OCI-LY3 (cell line): ENCODE measurements around the gene CDH1.
A peak's percentile ranks its signal among the peaks of the same experiment; 100 is the strongest.

Experiments used
- H2AFZ ChIP-seq: fragments of 200-600, 300-600 bp; shearing (Covaris generic); 2 replicates; pipeline ENCODE4 v1.6.0; 2014; ENCODE audit warnings: antibody characterized with exemption, low read depth, low read length
- H3K27ac ChIP-seq: fragments of 200-600, 300-600 bp; sonication (generic); 2 replicates; pipeline ENCODE4 v1.5.1; 2014; ENCODE audit warnings: mild to moderate bottlenecking, low read length, moderate library complexity, mixed read lengths
- H3K27me3 ChIP-seq: fragments of 200-600, 300-600 bp; sonication (generic); 2 replicates; pipeline ENCODE4 v1.6.1; 2014; ENCODE audit warnings: low read depth, low read length, mixed read lengths
- H3K36me3 ChIP-seq: fragments of 200-600, 300-600 bp; sonication (generic); replicated peaks from 2 replicates; pipeline ENCODE3; 2014; ENCODE audit warnings: low read depth, low read length, mixed read lengths
- H3K4me1 ChIP-seq: fragments of 300-600, 200-600 bp; sonication (generic); 2 replicates; pipeline ENCODE4 v1.6.1; 2014; ENCODE audit warnings: low read length, mixed read lengths
- H3K4me2 ChIP-seq: fragments of 200-600, 300-600 bp; sonication (generic); 2 replicates; pipeline ENCODE4 v1.6.1; 2014; ENCODE audit warnings: low read length, mixed read lengths
- H3K4me3 ChIP-seq: fragments of 300-600, 200-600 bp; sonication (generic); 2 replicates; pipeline ENCODE4 v1.5.1; 2014; ENCODE audit warnings: antibody characterized with exemption, mild to moderate bottlenecking, low read length, moderate library complexity
- H3K79me2 ChIP-seq: fragments of 300-600, 200-600 bp; shearing (Covaris generic); 2 replicates; pipeline ENCODE4 v1.6.1; 2014; ENCODE audit warnings: mild to moderate bottlenecking, low read length, mixed read lengths
- H3K9ac ChIP-seq: fragments of 300-600, 200-600 bp; shearing (Covaris generic); 2 replicates; pipeline ENCODE4 v1.6.0; 2014; ENCODE audit warnings: mild to moderate bottlenecking, low read length, moderate library complexity
- H3K9me3 ChIP-seq: fragments of 200-600, 300-600 bp; shearing (Covaris generic); 2 replicates; pipeline ENCODE4 v1.6.1; 2014; ENCODE audit warnings: low read length, mixed read lengths; ENCODE audit not compliant: insufficient read depth
- H4K20me1 ChIP-seq: fragments of 200-600, 300-600 bp; sonication (generic); 2 replicates; pipeline ENCODE4 v1.6.1; 2016; ENCODE audit warnings: low read length, mixed read lengths; ENCODE audit not compliant: insufficient read depth
- EZH2phosphoT487 ChIP-seq: fragments of 200-600 bp; shearing (Covaris generic); IDR thresholded peaks from 2 replicates; pipeline ENCODE4 v1.6.1; 2018; ENCODE audit warnings: antibody characterized with exemption, mixed run types, low read depth
- TF ChIP-seq, protein P1 (sequence below): fragments of 200-600, 300-600 bp; sonication (generic); IDR thresholded peaks from 2 replicates; pipeline ENCODE4 v1.5.1; 2014; ENCODE audit warnings: antibody characterized with exemption, low read length, low read depth

The CDH1 gene

DNA sequence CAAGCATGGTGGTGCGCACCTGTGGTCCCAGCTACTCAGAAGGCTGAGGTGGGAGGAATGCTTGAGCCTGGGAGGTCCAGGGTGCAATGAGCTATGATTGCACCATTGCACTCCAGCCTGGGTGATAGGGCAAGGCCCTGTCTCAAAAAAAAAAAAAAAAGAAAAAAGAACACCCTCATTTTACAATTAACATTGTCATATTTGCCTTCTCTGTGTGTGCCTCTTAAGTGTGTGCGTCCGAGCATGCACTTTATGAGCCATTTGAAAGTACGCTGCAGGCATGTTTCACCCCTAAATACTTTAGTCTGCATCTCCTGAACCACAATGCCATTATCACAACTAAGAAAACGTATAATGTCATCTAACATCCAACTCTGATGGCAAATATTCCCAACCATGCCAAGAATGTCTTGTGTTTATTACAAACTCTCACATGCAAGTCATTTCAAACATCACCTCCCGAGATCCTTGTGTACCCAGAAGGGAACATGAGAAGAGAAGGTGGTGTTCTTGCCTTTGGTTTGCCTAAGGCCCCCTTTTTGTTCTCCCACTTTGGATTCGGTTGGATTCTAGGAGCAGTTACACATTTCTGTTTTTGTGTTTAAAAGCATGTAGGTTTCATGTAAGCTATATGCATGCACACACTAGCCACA, 38.0 kb downstream of the CDH1 start:
- H3K4me1 ChIP-seq, result peaks cover 34% of the 10 kb centered on the region
- H3K79me2 ChIP-seq, result no peaks in the 10 kb centered on the region
- H4K20me1 ChIP-seq, result no peaks in the 10 kb centered on the region
- H3K9me3 ChIP-seq, result no peaks in the 10 kb centered on the region
- no peak overlapping the region for H3K4me2 ChIP-seq
- no peaks in the 10 kb centered on the region for H3K27me3 ChIP-seq
- H3K9ac ChIP-seq, result no peak overlapping the region
- H3K36me3 ChIP-seq, result peaks cover 2% of the 10 kb centered on the region
- no peak overlapping the region for H2AFZ ChIP-seq
- no peak overlapping the region for H3K4me3 ChIP-seq
- H3K27ac ChIP-seq, result no peak overlapping the region
- TF ChIP-seq EZH2phosphoT487, result no peak
- TF ChIP-seq, protein P1, sequence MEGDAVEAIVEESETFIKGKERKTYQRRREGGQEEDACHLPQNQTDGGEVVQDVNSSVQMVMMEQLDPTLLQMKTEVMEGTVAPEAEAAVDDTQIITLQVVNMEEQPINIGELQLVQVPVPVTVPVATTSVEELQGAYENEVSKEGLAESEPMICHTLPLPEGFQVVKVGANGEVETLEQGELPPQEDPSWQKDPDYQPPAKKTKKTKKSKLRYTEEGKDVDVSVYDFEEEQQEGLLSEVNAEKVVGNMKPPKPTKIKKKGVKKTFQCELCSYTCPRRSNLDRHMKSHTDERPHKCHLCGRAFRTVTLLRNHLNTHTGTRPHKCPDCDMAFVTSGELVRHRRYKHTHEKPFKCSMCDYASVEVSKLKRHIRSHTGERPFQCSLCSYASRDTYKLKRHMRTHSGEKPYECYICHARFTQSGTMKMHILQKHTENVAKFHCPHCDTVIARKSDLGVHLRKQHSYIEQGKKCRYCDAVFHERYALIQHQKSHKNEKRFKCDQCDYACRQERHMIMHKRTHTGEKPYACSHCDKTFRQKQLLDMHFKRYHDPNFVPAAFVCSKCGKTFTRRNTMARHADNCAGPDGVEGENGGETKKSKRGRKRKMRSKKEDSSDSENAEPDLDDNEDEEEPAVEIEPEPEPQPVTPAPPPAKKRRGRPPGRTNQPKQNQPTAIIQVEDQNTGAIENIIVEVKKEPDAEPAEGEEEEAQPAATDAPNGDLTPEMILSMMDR, result no peak

DNA sequence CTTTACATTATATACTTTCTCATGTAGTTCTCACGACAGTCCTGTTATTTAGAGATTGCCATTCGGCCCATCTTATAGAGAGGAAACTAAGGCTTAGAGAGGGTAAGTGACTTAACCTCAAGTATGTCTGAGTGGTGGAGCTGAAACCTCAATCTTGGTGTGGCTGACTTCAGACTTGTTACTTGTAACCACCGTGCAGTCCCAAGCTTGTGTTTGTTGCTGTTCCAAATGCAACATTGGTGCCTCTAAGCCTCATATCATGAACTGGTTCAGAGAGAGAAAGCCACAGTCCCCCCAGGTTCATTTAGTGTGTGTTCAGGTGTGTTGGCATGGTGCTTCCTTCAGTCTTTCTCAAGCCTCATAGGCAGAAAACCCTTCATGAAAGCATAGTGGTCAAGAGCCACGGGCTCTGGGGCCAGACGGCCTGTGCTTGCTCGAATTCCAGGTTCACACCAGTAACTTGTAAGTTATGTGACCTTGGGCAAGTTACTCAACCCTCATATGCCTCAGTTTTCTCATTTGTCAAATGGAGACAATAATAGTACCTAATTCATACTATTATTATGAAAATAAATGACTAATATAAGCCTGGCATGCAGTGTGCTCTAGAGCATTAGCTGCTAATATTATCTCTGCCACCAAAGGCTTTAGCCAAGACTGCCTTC, 39.9 kb downstream of the CDH1 start:
- Histone ChIP-seq H3K36me3 (peaks cover 2% of the 10 kb centered on the region), H4K20me1 (no peaks in the 10 kb centered on the region), H3K27ac (no peak overlapping the region; the same call in 1 of the 2 replicates), H3K9ac (no peak overlapping the region), H3K4me2 (no peak overlapping the region; the same call in 1 of the 2 replicates), H3K9me3 (no peaks in the 10 kb centered on the region), H3K4me3 (no peak overlapping the region), H3K79me2 (no peaks in the 10 kb centered on the region), H3K4me1 (peaks cover 39% of the 10 kb centered on the region), H2AFZ (peak overlapping the region; percentile 32; the same call in 1 of the 2 replicates), H3K27me3 (no peaks in the 10 kb centered on the region)
- TF ChIP-seq, protein P1, result no peak
- TF ChIP-seq EZH2phosphoT487, result no peak

DNA sequence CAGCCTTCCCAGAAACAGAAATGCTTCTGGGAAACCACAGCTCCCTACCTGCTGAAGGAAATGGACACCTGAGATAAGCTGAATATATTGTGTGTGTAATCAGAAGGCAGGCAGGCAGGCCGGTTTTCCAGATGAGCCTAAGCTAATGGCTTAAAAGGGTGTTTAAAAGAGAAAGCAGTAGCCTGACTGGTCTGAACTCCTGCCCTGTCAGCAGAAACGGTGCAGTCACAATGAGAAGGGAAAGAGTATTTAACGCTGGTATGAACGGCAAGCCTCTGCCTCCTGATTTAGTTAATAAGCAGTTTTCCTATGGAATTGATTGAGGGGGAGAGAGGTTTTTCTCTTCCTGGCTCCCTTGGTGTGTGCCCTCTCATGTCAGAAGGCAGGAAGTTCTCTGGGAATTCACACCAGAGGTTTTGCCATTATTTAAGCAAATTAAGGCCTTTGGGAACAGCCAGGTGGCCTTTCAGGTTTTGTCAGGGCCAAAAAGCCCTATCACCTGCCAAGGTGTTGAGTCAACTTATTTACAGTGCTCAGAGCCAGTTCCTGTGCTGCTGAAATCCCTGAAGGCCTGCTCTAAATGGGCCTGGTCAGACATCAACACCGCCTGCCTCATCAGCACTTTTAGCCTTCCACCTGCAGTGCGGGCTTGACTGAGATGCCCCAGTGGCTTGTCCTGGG, 41.6 kb downstream of the CDH1 start:
- Histone ChIP-seq H3K9me3 (no peaks in the 10 kb centered on the region), H3K27me3 (no peaks in the 10 kb centered on the region), H3K79me2 (no peaks in the 10 kb centered on the region), H3K27ac (peak overlapping the region; percentile 46), H3K36me3 (peaks cover 2% of the 10 kb centered on the region), H2AFZ (peak overlapping the region; percentile 78), H3K4me3 (no peak overlapping the region), H3K9ac (peak overlapping the region; percentile 23; the same call in 1 of the 2 replicates), H3K4me2 (peak overlapping the region; percentile 40), H3K4me1 (peaks cover 57% of the 10 kb centered on the region), H4K20me1 (no peaks in the 10 kb centered on the region)
- no peak for TF ChIP-seq EZH2phosphoT487
- TF ChIP-seq, protein P1, result no peak

DNA sequence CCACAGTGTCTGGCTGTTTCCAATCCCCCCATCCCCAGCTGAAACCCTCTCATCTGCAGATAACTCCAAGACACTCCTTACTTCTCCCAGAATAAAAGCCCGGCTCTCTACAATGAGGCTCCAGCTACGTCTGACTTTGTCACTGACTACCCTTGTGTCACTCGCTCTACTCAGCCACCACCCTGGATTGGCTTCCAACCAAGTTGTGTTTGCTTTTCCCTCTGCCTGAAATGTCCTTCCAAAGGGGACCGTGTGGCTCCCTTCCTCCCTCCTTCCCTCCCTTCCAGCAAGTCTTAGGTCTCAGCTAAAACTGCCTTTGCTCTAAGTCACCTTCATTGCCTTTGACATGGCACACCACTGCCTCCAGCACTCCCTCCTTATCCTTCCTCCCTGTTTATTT, 42.8 kb downstream of the CDH1 start:
- no peaks in the 10 kb centered on the region for H3K9me3 ChIP-seq

More for the DNA sequence above, 42.8 kb downstream of the CDH1 start:
- no peak overlapping the region for H2AFZ ChIP-seq
- H3K4me3 ChIP-seq, result no peak overlapping the region
- H3K27ac ChIP-seq, result no peak overlapping the region
- no peaks in the 10 kb centered on the region for H3K27me3 ChIP-seq
- H4K20me1 ChIP-seq, result no peaks in the 10 kb centered on the region
- no peak overlapping the region for H3K4me2 ChIP-seq
- no peak overlapping the region for H3K9ac ChIP-seq
- no peaks in the 10 kb centered on the region for H3K79me2 ChIP-seq
- H3K4me1 ChIP-seq, result peaks cover 60% of the 10 kb centered on the region
- peaks cover 2% of the 10 kb centered on the region for H3K36me3 ChIP-seq
- TF ChIP-seq, protein P1, result no peak
- TF ChIP-seq EZH2phosphoT487, result no peak
